Thoracic aorta (tissue), 2 donors: ENCODE data around the gene PPP2R5C. TPM values are rescaled to one million over a fixed set of nuclear protein-coding genes. Genes with fewer than 3 reads are reported as not detected.
"Not testable (repeated sequence)": the region's sequence is repeated elsewhere in the genome, so short reads cannot be mapped to it uniquely, and the experiment has no call there.

Experiments
- ATAC-seq: fragments of 150-250 bp; one replicate; pipeline ENCODE4 v1.8.0; 2017; ENCODE audit warnings: low read depth; ENCODE audit not compliant: insufficient number of reproducible peaks, low FRiP score
- DNase-seq: peaks from one replicate; pipeline ENCODE4 v3.0.0-alpha.2; 2020; ENCODE audit warnings: low spot score
- H3K27ac ChIP-seq, 2 donors: fragments of 200-600 bp; sonication (generic); 1 replicate in 1 of 2; 2 replicates in 1 of 2; pipeline ENCODE4 v1.5.1; 2016; ENCODE audit warnings: mild to moderate bottlenecking in 2 of 2, moderate library complexity in 2 of 2
- H3K27me3 ChIP-seq: fragments of 200-600 bp; sonication (generic); replicated peaks from 2 replicates; pipeline ENCODE4 v1.6.0; 2016; ENCODE audit warnings: mild to moderate bottlenecking; ENCODE audit not compliant: insufficient read depth
- H3K36me3 ChIP-seq: fragments of 200-600 bp; sonication (generic); one replicate; pipeline ENCODE4 v1.5.1; 2016
- H3K4me1 ChIP-seq, 2 donors: fragments of 200-600 bp; sonication (generic); 1 replicate in 1 of 2; 2 replicates in 1 of 2; pipeline versions ENCODE4 v1.5.1 to v1.6.0; 2016; ENCODE audit warnings: low read depth in 2 of 2, mild to moderate bottlenecking in 1 of 2; ENCODE audit not compliant: control insufficient read depth in 1 of 2
- H3K4me3 ChIP-seq: fragments of 200-600 bp; sonication (generic); 2 replicates; pipeline ENCODE4 v1.5.1; 2016; ENCODE audit warnings: mild to moderate bottlenecking
- H3K9me3 ChIP-seq: fragments of 200-600 bp; sonication (generic); 2 replicates; pipeline ENCODE4 v1.5.1; 2016
- CTCF ChIP-seq: fragments of 200-600 bp; sonication (generic); IDR thresholded peaks from one replicate; pipeline ENCODE4 v1.5.1; 2019; ENCODE audit warnings: antibody characterized with exemption
- total RNA-seq, 2 donors: library from RNA; depleted of rRNA; stranded (reverse); fragments of >200 nt; gene quantifications; one replicate each; pipeline versions ENCODE4 v1.1.0 to v1.2.3, GENCODE V29; 2016

Gene PPP2R5C
- total RNA-seq, 2 donors from 2014 or later, result 97.2 to 341 TPM

- no peaks in the 10 kb centered on the region for H3K9me3 ChIP-seq
- ATAC-seq (no peak), DNase-seq (no peak)
- no peak overlapping the region for H3K27ac ChIP-seq
- no peaks in the 10 kb centered on the region for H3K4me1 ChIP-seq
- no peaks in the 10 kb centered on the region for H3K36me3 ChIP-seq
- no peaks in the 10 kb centered on the region for H3K27me3 ChIP-seq
- H3K4me3 ChIP-seq, result no peak overlapping the region
- no peak for TF ChIP-seq CTCF
Observed at GRCh38 chr14:101739446-101740141, 21.9 kb upstream of the PPP2R5C start.

- Histone ChIP-seq H3K36me3 (no peaks in the 10 kb centered on the region), H3K27ac (no peak overlapping the region), H3K9me3 (no peaks in the 10 kb centered on the region), H3K4me3 (no peak overlapping the region), H3K4me1 (no peaks in the 10 kb centered on the region), H3K27me3 (no peaks in the 10 kb centered on the region)
- DNase-seq, result no peak
- no peak for ATAC-seq
- TF ChIP-seq CTCF, result no peak
Observed at GRCh38 chr14:101740981-101741380, 20.5 kb upstream of the PPP2R5C start.

GRCh38 chr14:101743701-101744100, 17.8 kb upstream of the PPP2R5C start:
- Histone ChIP-seq H3K4me1 (no peaks in the 10 kb centered on the region), H3K9me3 (no peaks in the 10 kb centered on the region), H3K4me3 (no peak overlapping the region), H3K27ac (no peak overlapping the region), H3K27me3 (no peaks in the 10 kb centered on the region), H3K36me3 (no peaks in the 10 kb centered on the region)
- ATAC-seq, result no peak
- TF ChIP-seq CTCF, result no peak
- no peak for DNase-seq

GRCh38 chr14:101744382-101744781, 17.1 kb upstream of the PPP2R5C start:
- H3K9me3 ChIP-seq, DNase-seq, H3K36me3 ChIP-seq, H3K27ac ChIP-seq, ATAC-seq, H3K27me3 ChIP-seq, H3K4me3 ChIP-seq, H3K4me1 ChIP-seq: not testable (repeated sequence)

GRCh38 chr14:101749756-101750155, 11.8 kb upstream of the PPP2R5C start:
- not testable (repeated sequence) for DNase-seq

GRCh38 chr14:101754893-101755292, 6.6 kb upstream of the PPP2R5C start:
- H3K9me3 ChIP-seq, result no peaks in the 10 kb centered on the region
- H3K27ac ChIP-seq, result no peak overlapping the region
- ATAC-seq (no peak), DNase-seq (no peak)
- no peak for TF ChIP-seq CTCF
- peaks cover 0 to 2% of the 10 kb centered on the region in 2 donors for H3K4me1 ChIP-seq
- H3K36me3 ChIP-seq, result no peaks in the 10 kb centered on the region
- no peaks in the 10 kb centered on the region for H3K27me3 ChIP-seq
- no peak overlapping the region for H3K4me3 ChIP-seq

More at GRCh38 chr14:101749756-101750155, 11.8 kb upstream of the PPP2R5C start:
- ATAC-seq, H3K27me3 ChIP-seq, H3K9me3 ChIP-seq, H3K27ac ChIP-seq, H3K4me1 ChIP-seq, H3K4me3 ChIP-seq, H3K36me3 ChIP-seq: not testable (repeated sequence)
